Stomach smooth muscle (tissue), 2 donors: ENCODE results near the gene PRRX1.
A peak's percentile ranks its signal among the peaks of the same experiment; 100 is the strongest.

Experiments used
- H3K27ac ChIP-seq: one replicate; pipeline ENCODE4 v1.7.0; 2013; ENCODE audit warnings: mild to moderate bottlenecking, low read length, inconsistent platforms
- H3K27me3 ChIP-seq, 2 donors: one replicate each; pipeline ENCODE4 v1.7.0; 2013; ENCODE audit warnings: low read length in 2 of 2; ENCODE audit not compliant: insufficient read depth in 2 of 2, control insufficient read depth in 1 of 2
- H3K36me3 ChIP-seq, 2 donors: one replicate each; pipeline ENCODE4 v1.7.0; 2013; ENCODE audit warnings: low read length in 2 of 2; ENCODE audit not compliant: control insufficient read depth in 2 of 2, insufficient read depth in 2 of 2
- H3K4me1 ChIP-seq: one replicate; pipeline ENCODE4 v1.7.0; 2013; ENCODE audit warnings: low read length; ENCODE audit not compliant: control insufficient read depth, insufficient read depth
- H3K4me3 ChIP-seq, 2 donors: one replicate each; pipeline ENCODE4 v1.7.0; 2013; ENCODE audit warnings: low read length in 2 of 2
- H3K9ac ChIP-seq, 2 donors: one replicate each; pipeline ENCODE4 v1.7.0; 2013; ENCODE audit warnings: low read length in 2 of 2, mild to moderate bottlenecking in 1 of 2
- H3K9me3 ChIP-seq, 2 donors: one replicate each; pipeline ENCODE4 v1.7.0; 2013; ENCODE audit warnings: low read length in 2 of 2; ENCODE audit not compliant: control insufficient read depth in 2 of 2
- donor health status: healthy.
- donor health status: Pancreatic carcinoma.

The PRRX1 gene

DNA sequence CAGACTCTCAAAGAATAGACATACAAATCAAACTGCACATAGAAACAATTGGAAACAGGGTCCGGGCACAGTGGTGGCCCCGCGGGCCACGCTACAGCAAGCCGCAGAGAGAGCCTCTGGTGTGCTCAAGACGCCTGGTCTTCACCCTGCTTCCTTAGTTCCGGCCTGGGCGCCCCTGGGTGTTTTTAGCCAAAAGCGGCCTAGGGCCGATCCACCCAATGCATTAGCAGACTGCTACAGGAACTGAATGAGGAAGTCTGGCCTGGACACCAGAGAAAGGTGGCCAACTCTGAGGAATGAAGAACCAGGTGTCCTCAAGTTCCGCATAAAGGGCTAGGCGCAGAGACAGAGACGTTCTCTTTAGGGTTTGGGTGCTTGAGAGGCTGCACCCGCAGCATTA is 1.7 kb downstream of the PRRX1 start:
- Histone ChIP-seq H3K27ac (no peak overlapping the region), H3K27me3 (peaks cover 62 to 95% of the 10 kb centered on the region in 2 donors), H3K9me3 (peaks cover 0 to 3% of the 10 kb centered on the region in 2 donors), H3K9ac (no peak overlapping the region), H3K36me3 (no peaks in the 10 kb centered on the region), H3K4me1 (peaks cover 29% of the 10 kb centered on the region), H3K4me3 (peak overlapping the region in 1 of 2 donors; percentile 22)

GRCh38 chr1:170666541-170667254 is 2.8 kb downstream of the PRRX1 start:
- no peak overlapping the region for H3K9ac ChIP-seq
- no peak overlapping the region for H3K4me3 ChIP-seq
- peaks cover 63 to 94% of the 10 kb centered on the region in 2 donors for H3K27me3 ChIP-seq
- H3K36me3 ChIP-seq, result no peaks in the 10 kb centered on the region
- peaks cover 0 to 3% of the 10 kb centered on the region in 2 donors for H3K9me3 ChIP-seq
- H3K4me1 ChIP-seq, result peaks cover 22% of the 10 kb centered on the region
- H3K27ac ChIP-seq, result no peak overlapping the region

DNA sequence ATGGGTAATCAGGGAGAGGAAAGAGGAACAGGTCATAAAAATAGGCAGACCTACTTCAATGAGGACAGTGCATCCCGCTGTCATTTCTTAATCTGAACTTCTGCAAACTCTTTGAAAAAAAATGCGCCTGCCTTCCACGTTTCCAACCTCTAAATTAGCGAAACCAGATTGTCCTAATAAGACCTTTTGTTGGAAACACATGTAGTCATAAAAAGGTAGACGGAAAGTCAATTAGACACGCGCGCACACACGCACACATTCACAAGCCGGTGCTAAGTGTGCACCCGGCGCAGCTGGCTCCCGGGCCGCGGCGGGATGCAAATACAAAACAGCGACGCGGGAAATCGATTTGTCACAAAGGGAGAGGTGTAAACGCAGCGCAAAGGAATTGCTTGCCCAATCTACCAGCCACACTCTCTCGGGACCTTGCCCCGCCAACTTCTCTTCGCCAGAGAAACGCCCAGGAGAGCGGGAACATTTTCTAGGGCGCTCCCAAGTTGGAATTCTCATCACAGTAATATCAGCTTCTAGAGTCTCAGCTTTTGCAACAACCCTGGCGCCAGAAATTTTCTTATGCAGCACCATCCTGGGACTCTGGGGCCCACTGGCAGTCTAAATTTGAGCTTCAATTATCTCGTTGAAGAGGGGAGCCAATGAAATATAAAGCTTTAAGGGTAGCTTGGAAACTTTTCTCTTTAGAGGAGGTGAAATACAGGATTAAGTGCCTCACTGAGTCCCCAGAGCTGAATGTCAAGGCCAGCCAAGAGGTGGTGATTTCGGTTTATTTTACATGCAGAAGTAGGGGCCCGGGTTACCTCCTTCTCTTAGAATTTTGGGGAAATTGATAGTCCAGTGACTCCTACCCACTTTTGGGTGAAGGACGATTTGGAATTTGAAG is 4.5 kb downstream of the PRRX1 start:
- Histone ChIP-seq H3K27ac (no peak overlapping the region), H3K4me1 (peaks cover 14% of the 10 kb centered on the region), H3K4me3 (no peak overlapping the region), H3K9me3 (peaks cover 0 to 3% of the 10 kb centered on the region in 2 donors), H3K27me3 (peaks cover 57 to 82% of the 10 kb centered on the region in 2 donors), H3K9ac (no peak overlapping the region), H3K36me3 (no peaks in the 10 kb centered on the region)

- no peaks in the 10 kb centered on the region for H3K36me3 ChIP-seq
- H3K4me1 ChIP-seq, result peaks cover 10% of the 10 kb centered on the region
- peaks cover 0 to 3% of the 10 kb centered on the region in 2 donors for H3K9me3 ChIP-seq
- H3K27me3 ChIP-seq, result peaks cover 60 to 76% of the 10 kb centered on the region in 2 donors
- no peak overlapping the region for H3K27ac ChIP-seq
- H3K4me3 ChIP-seq, result no peak overlapping the region
- no peak overlapping the region for H3K9ac ChIP-seq
Observed at GRCh38 chr1:170669107-170669445, 5.1 kb downstream of the PRRX1 start.

GRCh38 chr1:170669586-170670530 is 5.9 kb downstream of the PRRX1 start:
- Histone ChIP-seq H3K4me3 (no peak overlapping the region), H3K36me3 (no peaks in the 10 kb centered on the region), H3K9ac (no peak overlapping the region), H3K9me3 (peaks cover 0 to 3% of the 10 kb centered on the region in 2 donors), H3K27ac (no peak overlapping the region), H3K4me1 (peaks cover 3% of the 10 kb centered on the region), H3K27me3 (peaks cover 56 to 68% of the 10 kb centered on the region in 2 donors)

DNA sequence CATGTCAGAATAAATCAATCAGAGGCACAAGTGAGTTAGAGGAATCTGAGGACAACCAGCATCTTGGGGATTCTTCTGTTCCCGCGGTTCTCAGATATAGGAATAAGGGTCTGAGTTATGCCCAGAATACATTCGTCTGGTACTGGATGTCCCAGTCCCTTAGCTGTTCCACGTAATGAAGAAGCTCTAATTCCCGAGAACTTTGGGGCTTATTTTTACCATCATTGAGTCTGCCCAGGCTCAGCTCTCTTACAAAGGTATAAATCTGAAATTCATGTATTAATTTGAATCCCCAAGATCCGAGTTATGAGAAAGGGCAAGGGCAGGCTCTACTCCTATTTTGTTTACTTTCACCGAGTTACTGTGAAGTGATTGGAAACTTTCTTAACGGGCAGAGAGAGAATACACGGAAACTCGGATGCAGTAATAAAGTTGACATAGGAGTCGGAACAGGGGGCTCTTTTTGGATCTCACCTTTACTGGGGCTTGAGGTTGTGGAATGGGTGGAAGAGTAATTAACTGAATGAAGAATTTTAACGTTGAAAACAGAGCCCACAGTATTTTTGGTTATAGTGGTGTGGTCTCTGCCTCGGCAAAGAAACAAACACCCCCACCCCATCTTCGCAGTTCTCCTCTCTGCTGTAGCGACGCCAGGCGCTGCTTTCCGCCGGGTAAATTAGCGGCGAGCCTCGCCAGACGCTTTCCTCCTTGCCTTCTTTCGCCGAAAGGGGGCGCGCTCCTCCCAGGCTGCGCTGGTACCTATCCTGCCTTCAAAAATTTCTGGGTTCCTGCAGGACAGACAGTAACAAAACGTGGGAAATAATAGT is 7.1 kb downstream of the PRRX1 start:
- H3K27ac ChIP-seq, result no peak overlapping the region
- H3K27me3 ChIP-seq, result peaks cover 47 to 60% of the 10 kb centered on the region in 2 donors

GRCh38 chr1:170671629-170671963 is 7.7 kb downstream of the PRRX1 start:
- H3K4me1 ChIP-seq, result peaks cover 2% of the 10 kb centered on the region
- peaks cover 0 to 3% of the 10 kb centered on the region in 2 donors for H3K9me3 ChIP-seq
- H3K27ac ChIP-seq, result no peak overlapping the region
- H3K36me3 ChIP-seq, result no peaks in the 10 kb centered on the region
- H3K27me3 ChIP-seq, result peaks cover 43 to 55% of the 10 kb centered on the region in 2 donors
- H3K9ac ChIP-seq, result no peak overlapping the region
- no peak overlapping the region for H3K4me3 ChIP-seq

More for the DNA sequence above, 7.1 kb downstream of the PRRX1 start:
- Histone ChIP-seq H3K4me1 (peaks cover 2% of the 10 kb centered on the region), H3K36me3 (no peaks in the 10 kb centered on the region), H3K9ac (no peak overlapping the region), H3K9me3 (peaks cover 0 to 3% of the 10 kb centered on the region in 2 donors), H3K4me3 (no peak overlapping the region)

- peaks cover 36 to 47% of the 10 kb centered on the region in 2 donors for H3K27me3 ChIP-seq
Observed at GRCh38 chr1:170672316-170672715, 8.4 kb downstream of the PRRX1 start.

DNA sequence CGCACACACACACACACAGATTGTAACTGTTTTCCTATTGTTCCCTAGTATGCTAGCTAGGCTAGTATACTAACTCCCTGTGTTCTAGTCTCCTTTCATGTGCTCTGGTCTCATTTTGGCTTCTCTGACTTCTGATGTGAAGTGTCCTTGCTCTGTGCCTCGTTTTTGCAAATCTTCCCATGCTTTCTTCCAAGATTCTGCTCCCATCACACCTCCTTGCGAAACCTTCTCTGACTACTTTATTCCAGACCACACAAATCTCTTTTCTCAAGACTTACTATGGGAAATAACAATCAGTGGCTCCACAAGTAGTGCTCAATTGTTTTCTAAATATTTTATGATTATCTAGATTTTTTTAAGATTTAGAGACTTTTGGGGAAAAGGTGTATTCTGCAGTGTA is 10.3 kb downstream of the PRRX1 start:
- Histone ChIP-seq H3K27ac (no peak overlapping the region), H3K36me3 (no peaks in the 10 kb centered on the region), H3K9me3 (no peaks in the 10 kb centered on the region), H3K4me1 (peaks cover 2% of the 10 kb centered on the region), H3K27me3 (peaks cover 22 to 29% of the 10 kb centered on the region in 2 donors), H3K4me3 (no peak overlapping the region), H3K9ac (no peak overlapping the region)

More at GRCh38 chr1:170672316-170672715, 8.4 kb downstream of the PRRX1 start:
- no peaks in the 10 kb centered on the region for H3K36me3 ChIP-seq
- H3K9me3 ChIP-seq, result no peaks in the 10 kb centered on the region
- no peak overlapping the region for H3K4me3 ChIP-seq
- no peak overlapping the region for H3K27ac ChIP-seq
- H3K9ac ChIP-seq, result no peak overlapping the region
- peaks cover 2% of the 10 kb centered on the region for H3K4me1 ChIP-seq
